Measurements from ENCODE around the gene KL.

KL gene

DNA sequence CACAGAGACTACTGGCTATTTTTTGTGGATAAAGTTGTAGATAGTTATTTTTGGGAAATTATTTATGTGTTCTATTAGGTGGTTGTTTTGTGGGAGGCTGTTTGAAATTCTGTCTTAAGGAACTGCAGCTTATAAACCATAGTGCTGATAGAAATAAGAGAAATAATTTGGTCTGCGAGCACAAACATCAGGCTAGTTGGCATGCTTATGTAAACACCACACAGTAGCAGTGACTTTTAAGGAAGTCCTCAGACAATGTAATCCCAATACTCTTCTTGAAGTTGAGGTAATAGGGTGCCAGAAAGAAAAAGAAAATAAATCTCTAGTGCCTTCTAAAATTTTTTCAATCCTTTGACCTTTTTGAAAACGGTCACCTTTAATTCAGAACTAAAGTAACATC is 23.9 kb downstream of the KL start:
- peak overlapping the region; percentile 72 for H3K27ac ChIP-seq
- H3K9ac ChIP-seq, result no peak overlapping the region

DNA sequence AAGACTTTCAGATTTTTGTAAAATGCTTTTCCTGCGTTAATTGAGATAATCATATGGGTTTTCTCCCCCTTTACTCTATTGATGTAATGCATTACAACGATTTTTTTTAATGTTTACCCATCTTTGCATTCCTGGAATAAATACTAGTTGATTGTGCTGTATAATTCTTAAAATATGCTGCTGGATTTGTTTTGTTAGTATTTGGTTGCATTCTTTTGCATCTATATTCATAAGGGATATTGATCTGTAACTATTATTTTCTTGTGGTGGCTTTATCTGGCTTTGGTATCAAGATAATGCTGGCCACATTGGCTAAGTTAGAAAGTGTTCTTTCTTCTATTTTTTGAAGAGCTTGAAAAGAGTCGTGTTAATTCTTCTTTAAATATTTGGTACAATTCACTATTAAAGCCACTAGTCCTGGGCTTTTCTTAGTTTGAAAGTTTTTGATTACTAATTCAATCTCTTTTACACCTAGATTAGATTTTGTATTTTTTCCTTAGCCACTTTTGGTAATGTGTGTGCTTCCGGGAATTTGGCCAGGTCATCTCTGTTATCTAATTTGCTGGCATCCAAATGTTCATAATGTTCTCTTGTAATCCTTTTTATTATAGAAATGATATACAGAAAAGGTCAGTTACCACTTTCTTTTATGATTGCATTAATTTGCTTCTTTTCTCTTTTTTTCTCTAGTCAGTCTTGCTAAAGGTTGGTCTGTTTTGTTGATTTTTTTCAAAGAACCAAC is 29.8 kb downstream of the KL start:
- H3K9me3 ChIP-seq (ENCODE audit: control insufficient read depth, low read length), result no peaks in the 10 kb centered on the region
- no peak overlapping the region for H2AFZ ChIP-seq
- no peaks in the 10 kb centered on the region for H3K27me3 ChIP-seq (ENCODE audit: control insufficient read depth, insufficient read depth, low read length)
- peak overlapping the region; percentile 36 for H3K27ac ChIP-seq
- H3K4me3 ChIP-seq (ENCODE audit: low read depth, low read length), result no peak overlapping the region
- peaks cover 18% of the 10 kb centered on the region for H3K4me1 ChIP-seq
- H3K36me3 ChIP-seq (ENCODE audit: control insufficient read depth, insufficient read depth, low read length), result no peaks in the 10 kb centered on the region
- TF ChIP-seq, protein P1, sequence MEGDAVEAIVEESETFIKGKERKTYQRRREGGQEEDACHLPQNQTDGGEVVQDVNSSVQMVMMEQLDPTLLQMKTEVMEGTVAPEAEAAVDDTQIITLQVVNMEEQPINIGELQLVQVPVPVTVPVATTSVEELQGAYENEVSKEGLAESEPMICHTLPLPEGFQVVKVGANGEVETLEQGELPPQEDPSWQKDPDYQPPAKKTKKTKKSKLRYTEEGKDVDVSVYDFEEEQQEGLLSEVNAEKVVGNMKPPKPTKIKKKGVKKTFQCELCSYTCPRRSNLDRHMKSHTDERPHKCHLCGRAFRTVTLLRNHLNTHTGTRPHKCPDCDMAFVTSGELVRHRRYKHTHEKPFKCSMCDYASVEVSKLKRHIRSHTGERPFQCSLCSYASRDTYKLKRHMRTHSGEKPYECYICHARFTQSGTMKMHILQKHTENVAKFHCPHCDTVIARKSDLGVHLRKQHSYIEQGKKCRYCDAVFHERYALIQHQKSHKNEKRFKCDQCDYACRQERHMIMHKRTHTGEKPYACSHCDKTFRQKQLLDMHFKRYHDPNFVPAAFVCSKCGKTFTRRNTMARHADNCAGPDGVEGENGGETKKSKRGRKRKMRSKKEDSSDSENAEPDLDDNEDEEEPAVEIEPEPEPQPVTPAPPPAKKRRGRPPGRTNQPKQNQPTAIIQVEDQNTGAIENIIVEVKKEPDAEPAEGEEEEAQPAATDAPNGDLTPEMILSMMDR (IDR thresholded peaks at IDR 0.05), result no peak
- H3K4me2 ChIP-seq (ENCODE audit: low read length), result peak overlapping the region; percentile 16
- H3K9ac ChIP-seq, result no peak overlapping the region
- H3K79me2 ChIP-seq, result peaks cover 47% of the 10 kb centered on the region

More for the DNA sequence above, 23.9 kb downstream of the KL start:
- Histone ChIP-seq H3K4me1 (peaks cover 23% of the 10 kb centered on the region), H3K36me3 (ENCODE audit: control insufficient read depth, insufficient read depth, low read length) (no peaks in the 10 kb centered on the region), H3K4me3 (ENCODE audit: low read depth, low read length) (no peak overlapping the region), H3K9me3 (ENCODE audit: control insufficient read depth, low read length) (no peaks in the 10 kb centered on the region), H3K79me2 (peaks cover 33% of the 10 kb centered on the region), H2AFZ (no peak overlapping the region), H3K27me3 (ENCODE audit: control insufficient read depth, insufficient read depth, low read length) (no peaks in the 10 kb centered on the region), H3K4me2 (ENCODE audit: low read length) (peak overlapping the region; percentile 25)
- TF ChIP-seq, protein P1 (IDR thresholded peaks at IDR 0.05), result no peak

DNA sequence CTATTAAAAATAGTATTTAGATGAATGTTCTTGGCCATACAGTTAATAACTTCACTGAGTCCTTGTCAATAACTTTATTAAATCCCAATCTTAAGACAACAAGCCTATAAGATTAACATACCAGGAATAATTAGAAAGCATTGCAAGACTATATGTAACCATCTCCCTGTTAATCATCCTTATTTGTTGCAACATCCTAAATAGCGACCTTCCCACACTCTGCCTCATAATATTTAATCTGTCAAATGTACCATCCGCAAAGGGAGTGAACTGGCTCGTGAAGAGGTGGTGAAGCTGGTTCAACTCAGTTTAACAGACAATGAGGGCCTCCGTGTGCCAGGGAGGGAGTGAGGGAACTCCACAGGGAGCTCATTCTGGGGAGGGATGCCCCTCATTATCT is 33.9 kb downstream of the KL start:
- Histone ChIP-seq H3K9ac (no peak overlapping the region), H3K4me2 (ENCODE audit: low read length) (no peak overlapping the region), H3K79me2 (peaks cover 31% of the 10 kb centered on the region), H3K36me3 (ENCODE audit: control insufficient read depth, insufficient read depth, low read length) (no peaks in the 10 kb centered on the region), H3K9me3 (ENCODE audit: control insufficient read depth, low read length) (no peaks in the 10 kb centered on the region), H3K27me3 (ENCODE audit: control insufficient read depth, insufficient read depth, low read length) (no peaks in the 10 kb centered on the region), H3K4me3 (ENCODE audit: low read depth, low read length) (no peak overlapping the region), H3K4me1 (peaks cover 19% of the 10 kb centered on the region), H3K27ac (peak overlapping the region; percentile 54), H2AFZ (no peak overlapping the region)
- TF ChIP-seq, protein P1 (IDR thresholded peaks at IDR 0.05), result no peak

DNA sequence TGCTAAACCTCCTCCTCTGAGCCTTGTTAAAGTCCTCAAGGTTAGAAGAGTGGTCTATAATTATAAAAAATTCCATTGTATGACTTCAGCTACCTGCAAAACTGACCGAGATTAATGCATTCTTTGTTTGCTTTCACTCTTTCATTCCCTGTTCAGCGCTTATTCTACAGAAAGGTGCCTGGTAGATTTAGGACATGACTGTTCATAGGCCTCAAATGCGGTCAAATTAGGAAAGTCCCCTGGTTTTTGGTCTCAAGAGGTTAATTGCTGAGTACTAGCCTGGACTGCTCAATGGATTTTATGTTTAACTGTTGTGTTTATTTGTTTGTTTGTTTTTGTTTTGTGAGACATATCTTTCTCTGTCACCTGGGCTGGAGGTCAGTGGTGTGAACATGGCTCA is 35.4 kb downstream of the KL start:
- Histone ChIP-seq H3K9ac (no peak overlapping the region), H3K36me3 (ENCODE audit: control insufficient read depth, insufficient read depth, low read length) (no peaks in the 10 kb centered on the region), H3K4me1 (peaks cover 15% of the 10 kb centered on the region), H3K4me3 (ENCODE audit: low read depth, low read length) (no peak overlapping the region), H3K79me2 (peaks cover 26% of the 10 kb centered on the region), H3K4me2 (ENCODE audit: low read length) (no peak overlapping the region), H2AFZ (no peak overlapping the region), H3K27me3 (ENCODE audit: control insufficient read depth, insufficient read depth, low read length) (no peaks in the 10 kb centered on the region), H3K9me3 (ENCODE audit: control insufficient read depth, low read length) (no peaks in the 10 kb centered on the region), H3K27ac (peak overlapping the region; percentile 15)
- TF ChIP-seq, protein P1 (IDR thresholded peaks at IDR 0.05), result no peak
